Left lung (tissue), 10 donors: ENCODE data around the gene KIAA0753. TPM values are rescaled to one million over a fixed set of nuclear protein-coding genes. Genes with fewer than 3 reads are reported as not detected.

Experiments used
- ATAC-seq: fragments of 200-7000 bp; cut with Tn5 transposase; one replicate; pipeline ENCODE4 v1.9.1; 2020; ENCODE audit warnings: moderate library complexity
- DNase-seq, 4 donors: peaks; one replicate each; pipeline ENCODE4 v3.0.0-alpha.2; 2013 to 2020
- H3K27ac ChIP-seq, 2 donors: fragments of 200-600 bp; sonication (generic) in 1 of 2; one replicate each; pipeline versions ENCODE4 v1.5.0 to v1.8.0; 2020 to 2021
- H3K27me3 ChIP-seq, 2 donors: fragments of 200-600 bp; sonication (generic) in 1 of 2; one replicate each; pipeline versions ENCODE4 v1.5.0 to v1.8.0; 2020 to 2021
- H3K36me3 ChIP-seq, 2 donors: fragments of 200-600 bp; sonication (generic) in 1 of 2; one replicate each; pipeline versions ENCODE4 v1.5.0 to v1.8.0; 2020 to 2021
- H3K4me1 ChIP-seq, 2 donors: fragments of 200-600 bp; one replicate each; pipeline ENCODE4 v1.8.0; 2021
- H3K4me3 ChIP-seq, 2 donors: fragments of 200-600 bp; sonication (generic) in 1 of 2; one replicate each; pipeline versions ENCODE4 v1.5.0 to v1.8.0; 2020 to 2021; ENCODE audit warnings: mild to moderate bottlenecking in 1 of 2
- H3K9me3 ChIP-seq, 2 donors: fragments of 200-600 bp; sonication (generic) in 1 of 2; one replicate each; pipeline versions ENCODE4 v1.5.0 to v1.8.0; 2020 to 2021
- intact Hi-C, 2 donors: fragments of 100-400 bp; cut with DNase I; formaldehyde crosslinking; loops; one replicate each; pipeline versions ENCODE4 v1.11.2 to v1.14.2; 2022
- polyA plus RNA-seq, 6 donors: library from polyadenylated mRNA; unstranded; fragments of 120-200 nt; gene quantifications; one replicate each; pipeline ENCODE4 v1.2.1, GENCODE V29; 2013; ENCODE audit not compliant: insufficient read length in 6 of 6
- total RNA-seq, 2 donors: library from RNA; stranded (reverse); fragmentation: NEBNext Ultra II Directional; extraction: Animal tissue kit (Norgen Biotek cat#: 25700); gene quantifications; one replicate each; pipeline ENCODE4 v1.2.1, GENCODE V29; 2021
- TF ChIP-seq, protein P1 (sequence below), 2 donors: fragments of 200-600 bp; sonication (generic) in 1 of 2; IDR thresholded peaks; one replicate each; pipeline versions ENCODE4 v1.5.0 to v1.8.0; 2021; ENCODE audit warnings: antibody characterized with exemption in 2 of 2
- donor health status: DM: no; HTN: yes; CAD: no.
- donor health status: DM: no; HTN: no; CAD: no.

KIAA0753 gene
- total and polyA plus RNA-seq, 8 donors = 15.8 to 46.7 (median 37.4) TPM

DNA sequence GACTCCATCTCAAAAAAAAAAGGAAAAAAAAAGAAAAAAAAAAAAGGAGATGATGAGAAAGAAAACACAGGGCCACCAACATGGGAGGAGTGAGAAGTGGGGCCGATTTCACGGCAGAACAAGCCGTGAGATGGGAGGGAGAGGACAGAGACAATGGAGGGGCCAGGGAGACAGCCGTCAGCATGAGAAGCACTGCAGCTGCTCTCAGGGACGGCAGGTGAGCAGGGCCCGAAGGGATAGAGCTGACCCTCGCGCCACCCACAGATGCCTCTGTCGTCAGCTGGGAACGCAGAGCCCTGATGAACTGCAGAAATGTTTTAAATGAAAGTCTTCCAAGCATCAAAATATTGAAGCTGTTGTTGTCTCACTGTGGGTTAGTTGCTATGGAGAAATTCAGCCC is 104.5 kb downstream of the KIAA0753 start:
- Histone ChIP-seq H3K9me3 (peaks cover 0 to 4% of the 10 kb centered on the region in 2 donors), H3K27ac (no peak overlapping the region), H3K4me3 (no peak overlapping the region), H3K27me3 (no peaks in the 10 kb centered on the region), H3K4me1 (no peaks in the 10 kb centered on the region), H3K36me3 (peaks cover 0 to 3% of the 10 kb centered on the region in 2 donors)
- TF ChIP-seq, protein P1, sequence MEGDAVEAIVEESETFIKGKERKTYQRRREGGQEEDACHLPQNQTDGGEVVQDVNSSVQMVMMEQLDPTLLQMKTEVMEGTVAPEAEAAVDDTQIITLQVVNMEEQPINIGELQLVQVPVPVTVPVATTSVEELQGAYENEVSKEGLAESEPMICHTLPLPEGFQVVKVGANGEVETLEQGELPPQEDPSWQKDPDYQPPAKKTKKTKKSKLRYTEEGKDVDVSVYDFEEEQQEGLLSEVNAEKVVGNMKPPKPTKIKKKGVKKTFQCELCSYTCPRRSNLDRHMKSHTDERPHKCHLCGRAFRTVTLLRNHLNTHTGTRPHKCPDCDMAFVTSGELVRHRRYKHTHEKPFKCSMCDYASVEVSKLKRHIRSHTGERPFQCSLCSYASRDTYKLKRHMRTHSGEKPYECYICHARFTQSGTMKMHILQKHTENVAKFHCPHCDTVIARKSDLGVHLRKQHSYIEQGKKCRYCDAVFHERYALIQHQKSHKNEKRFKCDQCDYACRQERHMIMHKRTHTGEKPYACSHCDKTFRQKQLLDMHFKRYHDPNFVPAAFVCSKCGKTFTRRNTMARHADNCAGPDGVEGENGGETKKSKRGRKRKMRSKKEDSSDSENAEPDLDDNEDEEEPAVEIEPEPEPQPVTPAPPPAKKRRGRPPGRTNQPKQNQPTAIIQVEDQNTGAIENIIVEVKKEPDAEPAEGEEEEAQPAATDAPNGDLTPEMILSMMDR (IDR thresholded peaks at IDR 0.05) = no peak
- intact Hi-C loops = no loop called here
- ATAC-seq (no peak), DNase-seq (no peak)

DNA sequence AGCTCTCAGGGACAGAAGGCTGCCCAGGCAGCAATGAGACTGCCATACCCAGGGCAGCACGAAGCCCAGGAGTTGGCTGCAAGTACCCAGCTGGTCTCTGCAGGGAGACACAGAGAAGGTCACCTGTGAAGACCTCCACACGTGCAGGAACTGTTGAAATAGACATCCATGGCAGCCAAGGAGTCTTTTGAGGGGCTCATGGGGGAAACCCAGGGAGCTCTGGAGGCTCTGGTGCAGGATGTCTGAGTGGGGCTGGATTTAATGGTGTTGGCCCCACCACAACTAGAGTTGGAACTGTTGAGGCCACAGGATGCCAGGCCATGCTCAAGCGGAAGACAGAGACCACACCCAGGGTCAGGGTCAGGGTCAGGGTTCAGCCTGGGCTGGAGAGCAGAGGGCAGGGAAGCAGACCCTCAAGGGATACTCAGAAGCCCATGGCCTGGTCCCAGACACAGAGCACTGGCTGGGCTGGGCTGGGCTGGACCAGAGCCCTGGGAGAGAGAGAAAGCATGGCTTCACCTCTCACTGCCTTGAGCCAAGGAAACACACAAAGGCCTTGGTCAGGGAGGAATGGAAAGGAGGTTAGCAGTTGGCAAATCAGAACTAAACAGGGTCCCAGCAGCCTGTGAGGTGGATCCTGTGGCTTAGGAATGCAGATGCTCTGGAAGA is 105.5 kb downstream of the KIAA0753 start:
- no peak overlapping the region for H3K4me3 ChIP-seq
- H3K27ac ChIP-seq = no peak overlapping the region
- intact Hi-C loops = no loop called here
- ATAC-seq (no peak), DNase-seq (no peak)
- H3K36me3 ChIP-seq = peaks cover 0 to 3% of the 10 kb centered on the region in 2 donors
- TF ChIP-seq, protein P1 (IDR thresholded peaks at IDR 0.05) = no peak
- H3K27me3 ChIP-seq = no peaks in the 10 kb centered on the region
- peaks cover 0 to 4% of the 10 kb centered on the region in 2 donors for H3K9me3 ChIP-seq
- H3K4me1 ChIP-seq = no peaks in the 10 kb centered on the region

DNA sequence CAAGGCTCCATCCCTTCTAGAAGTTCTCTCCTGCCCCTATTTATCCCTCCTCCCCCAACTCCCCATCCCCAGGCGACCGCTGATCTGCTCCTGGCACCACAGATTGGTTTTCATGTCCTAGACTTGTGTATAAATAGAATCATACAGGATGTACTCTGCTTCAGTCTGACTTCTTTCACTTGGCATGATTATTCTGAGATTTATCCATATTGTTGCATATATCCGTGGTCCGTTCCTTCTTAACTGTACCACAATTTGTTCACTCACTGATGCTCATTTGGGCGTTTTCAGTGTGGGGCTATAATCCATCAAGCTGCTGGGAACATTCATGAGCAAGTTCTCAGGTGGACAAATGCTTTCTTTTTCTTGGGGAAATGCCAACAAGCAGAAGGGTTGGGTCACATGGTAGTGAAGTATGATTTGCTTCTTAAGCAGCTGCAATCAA is 108.0 kb downstream of the KIAA0753 start:
- no peaks in the 10 kb centered on the region for H3K27me3 ChIP-seq
- no peak overlapping the region for H3K27ac ChIP-seq
- peaks cover 0 to 3% of the 10 kb centered on the region in 2 donors for H3K36me3 ChIP-seq
- no peak for ATAC-seq
- H3K9me3 ChIP-seq = no peaks in the 10 kb centered on the region
- DNase-seq = no peak
- H3K4me3 ChIP-seq = no peak overlapping the region
- no peaks in the 10 kb centered on the region for H3K4me1 ChIP-seq
- TF ChIP-seq, protein P1 (IDR thresholded peaks at IDR 0.05) = no peak
- intact Hi-C loops = no loop called here

GRCh38 chr17:6531575-6531974 is 108.9 kb downstream of the KIAA0753 start:
- ATAC-seq = no peak
- Histone ChIP-seq H3K27ac (no peak overlapping the region), H3K9me3 (no peaks in the 10 kb centered on the region), H3K4me3 (no peak overlapping the region), H3K27me3 (no peaks in the 10 kb centered on the region), H3K36me3 (peaks cover 0 to 3% of the 10 kb centered on the region in 2 donors), H3K4me1 (no peaks in the 10 kb centered on the region)
- no peak for DNase-seq
- intact Hi-C loops = no loop called here
- TF ChIP-seq, protein P1 (IDR thresholded peaks at IDR 0.05) = no peak

GRCh38 chr17:6530324-6530920 is 110.1 kb downstream of the KIAA0753 start:
- Histone ChIP-seq H3K27ac (no peak overlapping the region), H3K4me1 (no peaks in the 10 kb centered on the region), H3K36me3 (no peaks in the 10 kb centered on the region), H3K9me3 (no peaks in the 10 kb centered on the region), H3K4me3 (no peak overlapping the region), H3K27me3 (no peaks in the 10 kb centered on the region)
- TF ChIP-seq, protein P1 (IDR thresholded peaks at IDR 0.05) = no peak
- DNase-seq (no peak), ATAC-seq (no peak)
- intact Hi-C loops = no loop called here
